GM12892 (cell line): ENCODE data around the gene ARHGEF10L.

ENCODE experiments used
- POLR2A ChIP-seq: IDR thresholded peaks from 2 replicates; pipeline ENCODE4 v1.6.1; 2011; ENCODE audit warnings: low read depth, low read length, control low read depth
- POLR2AphosphoS5 ChIP-seq: IDR thresholded peaks from 2 replicates; pipeline ENCODE4 v1.6.1; 2011; ENCODE audit warnings: low read depth, low read length, control low read depth
- TAF1 ChIP-seq: IDR thresholded peaks from 2 replicates; pipeline ENCODE4 v1.6.1; 2011; ENCODE audit warnings: low read depth, mild to moderate bottlenecking, control low read depth, low read length, borderline replicate concordance

GRCh38 chr1:17675744-17676143 is 136.2 kb downstream of the ARHGEF10L start:
- TF ChIP-seq POLR2A (no peak), POLR2AphosphoS5 (no peak), TAF1 (no peak)
